ENCODE data around the gene CCDC120. TPM values are rescaled to one million over a fixed set of nuclear protein-coding genes. Genes with fewer than 3 reads are reported as not detected.

The CCDC120 gene
- total RNA-seq, 1 experiment from 2014 or later, result 0.58 TPM

GRCh38 chrX:49053223-49054072 lies 5.4 kb upstream of the CCDC120 start:
- Histone ChIP-seq H3K4me3 (peak overlapping the region; percentile 46), H3K4me1 (replicated peaks) (no peaks in the 10 kb centered on the region), H3K27me3 (replicated peaks) (no peaks in the 10 kb centered on the region), H3K9me3 (replicated peaks) (no peaks in the 10 kb centered on the region; the same call in 1 of the 2 replicates), H3K36me3 (no peaks in the 10 kb centered on the region), H3K27ac (no peak overlapping the region)
- peak in 1 of 2 experiments; percentile 62 for DNase-seq (ENCODE audit: low read depth in 1 of 2, low spot score in 2 of 2)

- H3K9me3 ChIP-seq (replicated peaks), result no peaks in the 10 kb centered on the region; the same call in 1 of the 2 replicates
- H3K27ac ChIP-seq, result no peak overlapping the region
- H3K36me3 ChIP-seq, result no peaks in the 10 kb centered on the region
- H3K4me3 ChIP-seq, result peak overlapping the region; percentile 46
- no peak for DNase-seq (ENCODE audit: low read depth in 1 of 2, low spot score in 2 of 2)
- no peaks in the 10 kb centered on the region for H3K4me1 ChIP-seq (replicated peaks)
- H3K27me3 ChIP-seq (replicated peaks), result no peaks in the 10 kb centered on the region
These were observed 4.6 kb upstream of the CCDC120 start for GRCh38 chrX:49054073-49054762.

GRCh38 chrX:49059201-49059600 lies 402 bp downstream of the CCDC120 start:
- Histone ChIP-seq H3K27ac (no peak overlapping the region), H3K4me1 (replicated peaks) (no peaks in the 10 kb centered on the region), H3K27me3 (replicated peaks) (no peaks in the 10 kb centered on the region), H3K4me3 (no peak overlapping the region), H3K36me3 (no peaks in the 10 kb centered on the region), H3K9me3 (replicated peaks) (no peaks in the 10 kb centered on the region; the same call in 1 of the 2 replicates)
- no peak for DNase-seq (ENCODE audit: low read depth in 1 of 2, low spot score in 2 of 2)

GRCh38 chrX:49059681-49060085 lies 884 bp downstream of the CCDC120 start:
- no peak for DNase-seq (ENCODE audit: low read depth in 1 of 2, low spot score in 2 of 2)
- Histone ChIP-seq H3K27me3 (replicated peaks) (no peaks in the 10 kb centered on the region), H3K4me3 (no peak overlapping the region), H3K27ac (no peak overlapping the region), H3K36me3 (no peaks in the 10 kb centered on the region), H3K9me3 (replicated peaks) (no peaks in the 10 kb centered on the region; the same call in 1 of the 2 replicates), H3K4me1 (replicated peaks) (no peaks in the 10 kb centered on the region)

- no peaks in the 10 kb centered on the region for H3K27me3 ChIP-seq (replicated peaks)
- no peak overlapping the region for H3K4me3 ChIP-seq
- no peaks in the 10 kb centered on the region for H3K4me1 ChIP-seq (replicated peaks)
- H3K27ac ChIP-seq, result no peak overlapping the region
- H3K9me3 ChIP-seq (replicated peaks), result no peaks in the 10 kb centered on the region
- no peak for DNase-seq (ENCODE audit: low read depth in 1 of 2, low spot score in 2 of 2)
- no peaks in the 10 kb centered on the region for H3K36me3 ChIP-seq
These were observed 2.1 kb downstream of the CCDC120 start for GRCh38 chrX:49060914-49061313.

- Histone ChIP-seq H3K4me1 (replicated peaks) (no peaks in the 10 kb centered on the region), H3K4me3 (no peak overlapping the region), H3K36me3 (no peaks in the 10 kb centered on the region), H3K27me3 (replicated peaks) (no peaks in the 10 kb centered on the region), H3K9me3 (replicated peaks) (no peaks in the 10 kb centered on the region), H3K27ac (no peak overlapping the region)
- no peak for DNase-seq (ENCODE audit: low read depth in 1 of 2, low spot score in 2 of 2)
These were observed 2.7 kb downstream of the CCDC120 start for GRCh38 chrX:49061490-49061889.

- Histone ChIP-seq H3K4me3 (no peak overlapping the region), H3K36me3 (no peaks in the 10 kb centered on the region), H3K27ac (no peak overlapping the region), H3K4me1 (replicated peaks) (no peaks in the 10 kb centered on the region), H3K27me3 (replicated peaks) (no peaks in the 10 kb centered on the region), H3K9me3 (replicated peaks) (no peaks in the 10 kb centered on the region)
- DNase-seq (ENCODE audit: low read depth in 1 of 2, low spot score in 2 of 2), result no peak
These were observed 3.1 kb downstream of the CCDC120 start for GRCh38 chrX:49061916-49062315.

- no peaks in the 10 kb centered on the region for H3K36me3 ChIP-seq
- H3K9me3 ChIP-seq (replicated peaks), result no peaks in the 10 kb centered on the region
- no peak for DNase-seq (ENCODE audit: low read depth in 1 of 2, low spot score in 2 of 2)
- H3K27ac ChIP-seq, result no peak overlapping the region
- H3K27me3 ChIP-seq (replicated peaks), result no peaks in the 10 kb centered on the region
- H3K4me1 ChIP-seq (replicated peaks), result no peaks in the 10 kb centered on the region
- no peak overlapping the region for H3K4me3 ChIP-seq
These were observed 4.9 kb downstream of the CCDC120 start for GRCh38 chrX:49063715-49064114.

GRCh38 chrX:49064303-49064702 lies 5.5 kb downstream of the CCDC120 start:
- H3K4me1 ChIP-seq (replicated peaks), result no peaks in the 10 kb centered on the region
- DNase-seq (ENCODE audit: low read depth in 1 of 2, low spot score in 2 of 2), result no peak
- no peaks in the 10 kb centered on the region for H3K9me3 ChIP-seq (replicated peaks)
- no peak overlapping the region for H3K4me3 ChIP-seq
- no peaks in the 10 kb centered on the region for H3K36me3 ChIP-seq
- H3K27ac ChIP-seq, result no peak overlapping the region
- H3K27me3 ChIP-seq (replicated peaks), result no peaks in the 10 kb centered on the region

GRCh38 chrX:49064735-49065134 lies 5.9 kb downstream of the CCDC120 start:
- Histone ChIP-seq H3K36me3 (no peaks in the 10 kb centered on the region), H3K27me3 (replicated peaks) (no peaks in the 10 kb centered on the region), H3K4me1 (replicated peaks) (no peaks in the 10 kb centered on the region), H3K4me3 (no peak overlapping the region), H3K27ac (no peak overlapping the region), H3K9me3 (replicated peaks) (no peaks in the 10 kb centered on the region)
- no peak for DNase-seq (ENCODE audit: low read depth in 1 of 2, low spot score in 2 of 2)

GRCh38 chrX:49066278-49066677 lies 7.5 kb downstream of the CCDC120 start:
- DNase-seq (ENCODE audit: low read depth in 1 of 2, low spot score in 2 of 2), result no peak
- H3K27ac ChIP-seq, result no peak overlapping the region
- H3K36me3 ChIP-seq, result no peaks in the 10 kb centered on the region
- no peaks in the 10 kb centered on the region for H3K27me3 ChIP-seq (replicated peaks)
- H3K9me3 ChIP-seq (replicated peaks), result no peaks in the 10 kb centered on the region
- no peak overlapping the region for H3K4me3 ChIP-seq
- H3K4me1 ChIP-seq (replicated peaks), result no peaks in the 10 kb centered on the region

- Histone ChIP-seq H3K27me3 (replicated peaks) (no peaks in the 10 kb centered on the region), H3K27ac (no peak overlapping the region), H3K9me3 (replicated peaks) (no peaks in the 10 kb centered on the region), H3K36me3 (no peaks in the 10 kb centered on the region), H3K4me3 (no peak overlapping the region), H3K4me1 (replicated peaks) (no peaks in the 10 kb centered on the region)
- DNase-seq (ENCODE audit: low read depth in 1 of 2, low spot score in 2 of 2), result no peak
These were observed 7.9 kb downstream of the CCDC120 start for GRCh38 chrX:49066690-49067089.

- Histone ChIP-seq H3K36me3 (no peaks in the 10 kb centered on the region), H3K4me1 (replicated peaks) (no peaks in the 10 kb centered on the region), H3K9me3 (replicated peaks) (no peaks in the 10 kb centered on the region), H3K27me3 (replicated peaks) (no peaks in the 10 kb centered on the region), H3K4me3 (no peak overlapping the region), H3K27ac (no peak overlapping the region)
- DNase-seq (ENCODE audit: low read depth in 1 of 2, low spot score in 2 of 2), result no peak
These were observed 8.7 kb downstream of the CCDC120 start for GRCh38 chrX:49067285-49068120.

Data from SJSA1 (cell line).